ENCODE measurements around the gene GNG14. TPM values are rescaled to one million over a fixed set of nuclear protein-coding genes. Genes with fewer than 3 reads are reported as not detected.
"Not testable (repeated sequence)": the region's sequence is repeated elsewhere in the genome, so short reads cannot be mapped to it uniquely, and the experiment has no call there.

GNG14 gene
- total RNA-seq, 1 experiment from 2014 or later, result not detected

DNA sequence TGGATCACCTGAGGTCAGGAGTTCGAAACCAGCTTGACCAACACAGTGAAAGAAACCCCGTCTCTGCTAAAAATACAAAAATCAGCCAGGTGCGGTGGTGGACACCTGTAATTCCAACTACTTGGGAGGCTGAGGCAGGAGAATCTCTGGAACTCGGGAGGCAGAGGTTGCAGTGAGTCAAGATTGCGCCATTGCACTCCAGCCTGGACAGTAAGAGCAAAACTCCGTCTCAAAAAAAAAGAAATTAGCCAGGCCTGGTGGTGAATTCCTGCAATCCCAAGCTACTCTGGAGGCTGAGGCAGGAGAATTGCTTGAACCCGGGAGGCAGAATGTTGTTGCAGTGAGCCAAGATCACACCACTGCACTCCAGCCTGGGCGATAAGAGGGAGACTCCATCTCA is 20.8 kb downstream of the GNG14 start:
- no peaks in the 10 kb centered on the region for H3K9me2 ChIP-seq (ENCODE audit: insufficient read depth)
- BruUV-seq (replicated peaks), result no TSS peak
- no peak overlapping the region for H3K4me3 ChIP-seq
- no peak overlapping the region for H3K27ac ChIP-seq
- no peaks in the 10 kb centered on the region; the same call in 1 of the 2 replicates for H3K79me2 ChIP-seq (ENCODE audit: low read depth)
- intact Hi-C loops (cut with micrococcal nuclease; ENCODE audit: unreplicated experiment), result no loop called here
- peaks cover 14% of the 10 kb centered on the region for H4K20me1 ChIP-seq (ENCODE audit: insufficient read depth)
- DNase-seq, result no peak
- H3K36me3 ChIP-seq (ENCODE audit: low read depth), result peaks cover 46% of the 10 kb centered on the region
- ChIA-PET POLR2A (ENCODE audit: unreplicated experiment) (interaction anchor here (0.5 kb wide), 1 partner anchor 23 kb away, joined by 3 read pairs; no protein-coding TSS in a partner anchor), CTCF (interaction anchor here (0.5 to 0.7 kb wide), 2 partner anchors 52 to 1794 kb away, joined by 4 to 5 read pairs; no protein-coding TSS in a partner anchor)
- no peak overlapping the region for H2AFZ ChIP-seq
- no peak overlapping the region for H3K4me2 ChIP-seq
- H3F3A ChIP-seq (ENCODE audit: insufficient read depth, low read depth), result peaks cover 36% of the 10 kb centered on the region
- no peaks in the 10 kb centered on the region for H3K27me3 ChIP-seq (ENCODE audit: insufficient read depth, low read depth)
- H3K4me1 ChIP-seq (replicated peaks; ENCODE audit: insufficient read depth), result no peaks in the 10 kb centered on the region
- TF ChIP-seq, protein P1, sequence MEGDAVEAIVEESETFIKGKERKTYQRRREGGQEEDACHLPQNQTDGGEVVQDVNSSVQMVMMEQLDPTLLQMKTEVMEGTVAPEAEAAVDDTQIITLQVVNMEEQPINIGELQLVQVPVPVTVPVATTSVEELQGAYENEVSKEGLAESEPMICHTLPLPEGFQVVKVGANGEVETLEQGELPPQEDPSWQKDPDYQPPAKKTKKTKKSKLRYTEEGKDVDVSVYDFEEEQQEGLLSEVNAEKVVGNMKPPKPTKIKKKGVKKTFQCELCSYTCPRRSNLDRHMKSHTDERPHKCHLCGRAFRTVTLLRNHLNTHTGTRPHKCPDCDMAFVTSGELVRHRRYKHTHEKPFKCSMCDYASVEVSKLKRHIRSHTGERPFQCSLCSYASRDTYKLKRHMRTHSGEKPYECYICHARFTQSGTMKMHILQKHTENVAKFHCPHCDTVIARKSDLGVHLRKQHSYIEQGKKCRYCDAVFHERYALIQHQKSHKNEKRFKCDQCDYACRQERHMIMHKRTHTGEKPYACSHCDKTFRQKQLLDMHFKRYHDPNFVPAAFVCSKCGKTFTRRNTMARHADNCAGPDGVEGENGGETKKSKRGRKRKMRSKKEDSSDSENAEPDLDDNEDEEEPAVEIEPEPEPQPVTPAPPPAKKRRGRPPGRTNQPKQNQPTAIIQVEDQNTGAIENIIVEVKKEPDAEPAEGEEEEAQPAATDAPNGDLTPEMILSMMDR (conservative IDR thresholded peaks at IDR 0.05), result no peak
- TF ChIP-seq EZH2 (IDR thresholded peaks at IDR 0.05; ENCODE audit: low read depth), result no peak
- no peaks in the 10 kb centered on the region for H3K9me3 ChIP-seq (ENCODE audit: insufficient read depth, low read depth)

DNA sequence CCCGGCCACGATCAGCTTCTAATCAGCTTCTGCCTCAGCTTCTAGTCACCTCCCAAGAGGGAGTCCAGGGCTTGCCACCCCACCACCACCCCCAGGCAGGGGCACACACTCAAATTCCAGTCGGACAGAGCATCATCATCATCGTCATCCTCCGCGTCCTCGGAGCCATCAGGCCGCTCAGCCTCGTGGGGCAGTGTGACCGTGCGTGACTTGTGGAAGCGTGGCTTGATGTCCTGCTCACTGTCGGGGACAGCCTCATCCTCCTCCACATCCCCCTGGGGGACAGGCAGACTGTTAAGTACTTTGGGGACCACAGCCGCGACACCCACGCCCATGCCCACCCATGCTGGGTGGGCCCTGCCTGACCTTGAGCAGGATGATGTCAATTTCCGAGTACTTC is 23.4 kb downstream of the GNG14 start:
- no peak for TF ChIP-seq EZH2 (IDR thresholded peaks at IDR 0.05; ENCODE audit: low read depth)
- TF ChIP-seq, protein P1 (conservative IDR thresholded peaks at IDR 0.05), result no peak
- Histone ChIP-seq H3K79me2 (ENCODE audit: low read depth) (peaks cover 13% of the 10 kb centered on the region; the same call in 1 of the 2 replicates), H3K9me2 (ENCODE audit: insufficient read depth) (no peaks in the 10 kb centered on the region), H3K4me3 (no peak overlapping the region), H3K36me3 (ENCODE audit: low read depth) (peaks cover 44% of the 10 kb centered on the region), H3K27ac (no peak overlapping the region), H3K9me3 (ENCODE audit: insufficient read depth, low read depth) (no peaks in the 10 kb centered on the region), H3K4me2 (no peak overlapping the region), H3K4me1 (replicated peaks; ENCODE audit: insufficient read depth) (no peaks in the 10 kb centered on the region), H3F3A (ENCODE audit: insufficient read depth, low read depth) (peaks cover 45% of the 10 kb centered on the region), H4K20me1 (ENCODE audit: insufficient read depth) (peaks cover 12% of the 10 kb centered on the region), H2AFZ (no peak overlapping the region), H3K27me3 (ENCODE audit: insufficient read depth, low read depth) (no peaks in the 10 kb centered on the region)
- BruUV-seq (replicated peaks), result no TSS peak
- CTCF ChIA-PET, result no interaction called here
- no peak for DNase-seq
- POLR2A ChIA-PET (ENCODE audit: unreplicated experiment), result no interaction called here
- intact Hi-C loops (cut with micrococcal nuclease; ENCODE audit: unreplicated experiment), result no loop called here

DNA sequence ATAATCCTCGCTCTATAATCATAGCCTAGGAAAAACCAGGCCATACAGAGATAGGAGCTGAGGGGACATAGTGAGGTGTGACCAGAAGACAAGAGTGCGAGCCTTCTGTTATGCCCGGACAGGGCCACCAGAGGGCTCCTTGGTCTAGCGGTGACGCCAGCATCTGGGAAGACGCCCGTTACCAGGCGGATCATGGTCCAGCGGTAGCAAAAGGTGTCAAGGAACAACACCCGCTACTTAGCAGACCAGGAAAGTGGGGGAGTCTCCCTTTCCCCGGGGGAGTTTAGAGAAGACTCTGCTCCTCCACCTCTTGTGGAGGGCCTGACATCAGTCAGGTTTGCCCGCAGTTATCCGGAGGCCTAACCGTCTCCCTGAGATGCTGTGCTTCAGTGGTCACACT is 24.3 kb downstream of the GNG14 start:
- H3K4me2 ChIP-seq; H3K27ac ChIP-seq; H3K27me3 ChIP-seq (ENCODE audit: insufficient read depth, low read depth); intact Hi-C loops (cut with micrococcal nuclease; ENCODE audit: unreplicated experiment); H3K9me3 ChIP-seq (ENCODE audit: insufficient read depth, low read depth); H3K9me2 ChIP-seq (ENCODE audit: insufficient read depth); H3K4me3 ChIP-seq; POLR2A ChIA-PET (ENCODE audit: unreplicated experiment); H3K4me1 ChIP-seq (replicated peaks; ENCODE audit: insufficient read depth); H2AFZ ChIP-seq; BruUV-seq (replicated peaks): not testable (repeated sequence)
- Histone ChIP-seq H3K79me2 (ENCODE audit: low read depth) (peaks cover 21% of the 10 kb centered on the region; the same call in 1 of the 2 replicates), H3F3A (ENCODE audit: insufficient read depth, low read depth) (peaks cover 50% of the 10 kb centered on the region), H3K36me3 (ENCODE audit: low read depth) (peaks cover 46% of the 10 kb centered on the region), H4K20me1 (ENCODE audit: insufficient read depth) (peaks cover 20% of the 10 kb centered on the region)
- peak in 1 of 2 experiments; percentile 38 for DNase-seq
- CTCF ChIA-PET, result interaction anchor here (0.7 kb wide), 1 partner anchor 58 kb away, joined by 6 read pairs; no protein-coding TSS in a partner anchor
- TF ChIP-seq, protein P1 (conservative IDR thresholded peaks at IDR 0.05), result peak; percentile 65

DNA sequence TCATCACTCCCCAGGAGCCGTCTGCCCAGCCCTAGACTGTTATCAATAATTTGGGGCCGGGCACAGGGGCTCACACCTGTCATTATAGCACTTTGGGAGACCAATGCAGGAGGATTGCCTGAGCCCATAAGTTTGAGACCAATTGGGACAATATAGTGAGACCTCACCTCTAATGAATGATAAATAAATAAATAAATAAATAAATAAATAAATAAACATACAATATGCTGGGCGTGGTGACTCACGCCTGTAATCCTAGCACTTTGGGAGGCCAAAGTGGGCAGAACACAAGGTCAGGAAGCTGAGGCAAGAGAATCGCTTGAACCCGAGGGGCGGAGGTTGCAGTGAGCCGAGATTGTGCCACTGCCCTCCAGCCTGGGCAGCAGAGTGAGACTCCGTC is 25.5 kb downstream of the GNG14 start:
- Histone ChIP-seq H3K79me2 (ENCODE audit: low read depth) (peaks cover 34% of the 10 kb centered on the region), H3K36me3 (ENCODE audit: low read depth) (peaks cover 56% of the 10 kb centered on the region), H3F3A (ENCODE audit: insufficient read depth, low read depth) (peaks cover 60% of the 10 kb centered on the region), H4K20me1 (ENCODE audit: insufficient read depth) (peaks cover 29% of the 10 kb centered on the region)
- H3K4me1 ChIP-seq (replicated peaks; ENCODE audit: insufficient read depth); H2AFZ ChIP-seq; H3K9me2 ChIP-seq (ENCODE audit: insufficient read depth); H3K9me3 ChIP-seq (ENCODE audit: insufficient read depth, low read depth); DNase-seq; intact Hi-C loops (cut with micrococcal nuclease; ENCODE audit: unreplicated experiment); BruUV-seq (replicated peaks); H3K27me3 ChIP-seq (ENCODE audit: insufficient read depth, low read depth); H3K4me2 ChIP-seq; H3K4me3 ChIP-seq; CTCF ChIA-PET; H3K27ac ChIP-seq: not testable (repeated sequence)
- POLR2A ChIA-PET (ENCODE audit: unreplicated experiment), result interaction anchor here (0.6 kb wide), 1 partner anchor 284 kb away, joined by 4 read pairs; no protein-coding TSS in a partner anchor

Data from PC-9 (cell line).